Osteocyte (in vitro differentiated cells): Measurements from ENCODE around the gene LRRC28. TPM values are rescaled to one million over a fixed set of nuclear protein-coding genes. Genes with fewer than 3 reads are reported as not detected.
"Not testable (repeated sequence)": the region's sequence is repeated elsewhere in the genome, so short reads cannot be mapped to it uniquely, and the experiment has no call there.

Experiments used
- DNase-seq: peaks from one replicate; pipeline ENCODE4 v3.0.0; 2021; ENCODE audit warnings: mixed read lengths; ENCODE audit not compliant: unreplicated experiment; ENCODE audit errors: extremely low spot score
- H3K27ac Mint-ChIP-seq: one replicate; pipeline ENCODE4 v1.8.0; 2021; ENCODE audit warnings: mild to moderate bottlenecking, mixed read lengths; ENCODE audit not compliant: unreplicated experiment
- H3K27me3 Mint-ChIP-seq: one replicate; pipeline ENCODE4 v1.8.0; 2021; ENCODE audit warnings: mixed read lengths; ENCODE audit not compliant: unreplicated experiment
- H3K36me3 Mint-ChIP-seq: one replicate; pipeline ENCODE4 v1.8.0; 2021; ENCODE audit warnings: mixed read lengths; ENCODE audit not compliant: unreplicated experiment
- H3K4me1 Mint-ChIP-seq: one replicate; pipeline ENCODE4 v1.8.0; 2021; ENCODE audit warnings: mixed read lengths; ENCODE audit not compliant: unreplicated experiment
- H3K4me3 Mint-ChIP-seq: one replicate; pipeline ENCODE4 v1.8.0; 2021; ENCODE audit warnings: mild to moderate bottlenecking, moderate library complexity, mixed read lengths; ENCODE audit not compliant: unreplicated experiment
- H3K9me3 Mint-ChIP-seq: one replicate; pipeline ENCODE4 v1.8.0; 2021; ENCODE audit warnings: mixed read lengths; ENCODE audit not compliant: unreplicated experiment
- CTCF ChIP-seq: fragments of 200-600 bp; sonication (generic); IDR thresholded peaks from 2 replicates; pipeline ENCODE4 v1.5.0; 2021; ENCODE audit warnings: antibody characterized with exemption, mild to moderate bottlenecking, moderate library complexity
- total RNA-seq: library from RNA; stranded (reverse); gene quantifications from 2 replicates; pipeline ENCODE4 v1.2.1, GENCODE V29; 2021

The LRRC28 gene
- total RNA-seq, 1 donor from 2014 or later, result 27.4 TPM

GRCh38 chr15:99228120-99228770 is 23.0 kb upstream of the LRRC28 start:
- Mint-ChIP-seq H3K27me3 (no peaks in the 10 kb centered on the region), H3K27ac (no peak overlapping the region), H3K36me3 (peaks cover 37% of the 10 kb centered on the region), H3K4me1 (no peaks in the 10 kb centered on the region), H3K9me3 (peaks cover 8% of the 10 kb centered on the region), H3K4me3 (no peak overlapping the region)
- DNase-seq, result no peak
- TF ChIP-seq CTCF, result no peak

- Mint-ChIP-seq H3K4me1 (no peaks in the 10 kb centered on the region), H3K9me3 (peaks cover 8% of the 10 kb centered on the region), H3K36me3 (peaks cover 28% of the 10 kb centered on the region), H3K4me3 (no peak overlapping the region), H3K27me3 (no peaks in the 10 kb centered on the region), H3K27ac (no peak overlapping the region)
- no peak for DNase-seq
- TF ChIP-seq CTCF, result no peak
These were observed 20.4 kb upstream of the LRRC28 start for GRCh38 chr15:99230867-99231266.

- Mint-ChIP-seq H3K4me1 (no peaks in the 10 kb centered on the region), H3K36me3 (peaks cover 28% of the 10 kb centered on the region), H3K27me3 (no peaks in the 10 kb centered on the region)
These were observed 18.5 kb upstream of the LRRC28 start for GRCh38 chr15:99232740-99233139.

GRCh38 chr15:99234160-99234559 is 17.1 kb upstream of the LRRC28 start:
- peaks cover 27% of the 10 kb centered on the region for H3K36me3 Mint-ChIP-seq
- H3K27ac Mint-ChIP-seq, H3K9me3 Mint-ChIP-seq, H3K4me1 Mint-ChIP-seq, DNase-seq, H3K4me3 Mint-ChIP-seq, H3K27me3 Mint-ChIP-seq: not testable (repeated sequence)

More at GRCh38 chr15:99232740-99233139, 18.5 kb upstream of the LRRC28 start:
- Mint-ChIP-seq H3K27ac (no peak overlapping the region), H3K9me3 (peaks cover 8% of the 10 kb centered on the region), H3K4me3 (no peak overlapping the region)
- DNase-seq, result no peak
- no peak for TF ChIP-seq CTCF

- Mint-ChIP-seq H3K4me3 (no peak overlapping the region), H3K4me1 (peaks cover 2% of the 10 kb centered on the region), H3K27me3 (no peaks in the 10 kb centered on the region), H3K9me3 (no peaks in the 10 kb centered on the region), H3K36me3 (peaks cover 17% of the 10 kb centered on the region), H3K27ac (no peak overlapping the region)
- no peak for DNase-seq
- TF ChIP-seq CTCF, result no peak
These were observed 12.4 kb upstream of the LRRC28 start for GRCh38 chr15:99238849-99239248.
